GM10266 (cell line): Measurements from ENCODE around the gene SLC16A8.

Experiments
- DNase-seq: peaks from one replicate; pipeline ENCODE4 v3.0.0; 2012; ENCODE audit errors: extremely low spot score
- CTCF ChIP-seq: IDR thresholded peaks from 2 replicates; pipeline ENCODE4 v1.5.1; 2012; ENCODE audit warnings: mild to moderate bottlenecking, low read depth; ENCODE audit not compliant: control insufficient read depth, insufficient read depth; ENCODE audit errors: missing control alignments

SLC16A8 gene

GRCh38 chr22:38085056-38085455, 1.1 kb upstream of the SLC16A8 start:
- DNase-seq, result no peak
- no peak for TF ChIP-seq CTCF

- no peak for TF ChIP-seq CTCF
- no peak for DNase-seq
Observed at GRCh38 chr22:38082986-38083710, 836 bp downstream of the SLC16A8 start.

GRCh38 chr22:38081941-38082828, 1.8 kb downstream of the SLC16A8 start:
- peak; percentile 61 for DNase-seq
- no peak for TF ChIP-seq CTCF

GRCh38 chr22:38081636-38081940, 2.4 kb downstream of the SLC16A8 start:
- TF ChIP-seq CTCF, result no peak
- no peak for DNase-seq

GRCh38 chr22:38080850-38081635, 2.9 kb downstream of the SLC16A8 start:
- no peak for DNase-seq
- no peak for TF ChIP-seq CTCF

GRCh38 chr22:38080474-38080849, 3.5 kb downstream of the SLC16A8 start:
- no peak for DNase-seq
- no peak for TF ChIP-seq CTCF
